Kidney tubule cell (primary cell): ENCODE results near the gene UVSSA.
"Not testable (repeated sequence)": the region's sequence is repeated elsewhere in the genome, so short reads cannot be mapped to it uniquely, and the experiment has no call there.

Source experiments
- DNase-seq: peaks from one replicate; pipeline ENCODE4 v3.0.0-alpha.2; 2018; ENCODE audit warnings: low spot score

Gene UVSSA

GRCh38 chr4:1364217-1364616, 17.2 kb downstream of the UVSSA start:
- no peak for DNase-seq

- no peak for DNase-seq
Measured at GRCh38 chr4:1364748-1365147, 17.7 kb downstream of the UVSSA start.

- DNase-seq: no peak
Measured at GRCh38 chr4:1365271-1366178, 18.5 kb downstream of the UVSSA start.

- no peak for DNase-seq
Measured at GRCh38 chr4:1366371-1367229, 19.6 kb downstream of the UVSSA start.

- no peak for DNase-seq
Measured at GRCh38 chr4:1367230-1367935, 20.4 kb downstream of the UVSSA start.

- DNase-seq: no peak
Measured at GRCh38 chr4:1367936-1368289, 20.9 kb downstream of the UVSSA start.

- DNase-seq: no peak
Measured at GRCh38 chr4:1368421-1369090, 21.5 kb downstream of the UVSSA start.

- no peak for DNase-seq
Measured at GRCh38 chr4:1369091-1369450, 22.1 kb downstream of the UVSSA start.

GRCh38 chr4:1369479-1370079, 22.6 kb downstream of the UVSSA start:
- DNase-seq: no peak

- DNase-seq: no peak
Measured at GRCh38 chr4:1370321-1371124, 23.5 kb downstream of the UVSSA start.

GRCh38 chr4:1371176-1372165, 24.5 kb downstream of the UVSSA start:
- DNase-seq: no peak

GRCh38 chr4:1372576-1372975, 25.6 kb downstream of the UVSSA start:
- DNase-seq: not testable (repeated sequence)

GRCh38 chr4:1373892-1374705, 27.1 kb downstream of the UVSSA start:
- DNase-seq: no peak

GRCh38 chr4:1374706-1375045, 27.7 kb downstream of the UVSSA start:
- DNase-seq: no peak

GRCh38 chr4:1375051-1375721, 28.2 kb downstream of the UVSSA start:
- DNase-seq: no peak

- no peak for DNase-seq
Measured at GRCh38 chr4:1375761-1376322, 28.8 kb downstream of the UVSSA start.

GRCh38 chr4:1376391-1376840, 29.4 kb downstream of the UVSSA start:
- no peak for DNase-seq
